AG08395 (cell line): ENCODE data around the gene GSTM4.
"Not testable (repeated sequence)": the region's sequence is repeated elsewhere in the genome, so short reads cannot be mapped to it uniquely, and the experiment has no call there.

ENCODE experiments used
- DNase-seq: peaks from one replicate; pipeline ENCODE4 v3.0.0; 2012; ENCODE audit warnings: mixed read lengths, low spot score

The GSTM4 gene

DNA sequence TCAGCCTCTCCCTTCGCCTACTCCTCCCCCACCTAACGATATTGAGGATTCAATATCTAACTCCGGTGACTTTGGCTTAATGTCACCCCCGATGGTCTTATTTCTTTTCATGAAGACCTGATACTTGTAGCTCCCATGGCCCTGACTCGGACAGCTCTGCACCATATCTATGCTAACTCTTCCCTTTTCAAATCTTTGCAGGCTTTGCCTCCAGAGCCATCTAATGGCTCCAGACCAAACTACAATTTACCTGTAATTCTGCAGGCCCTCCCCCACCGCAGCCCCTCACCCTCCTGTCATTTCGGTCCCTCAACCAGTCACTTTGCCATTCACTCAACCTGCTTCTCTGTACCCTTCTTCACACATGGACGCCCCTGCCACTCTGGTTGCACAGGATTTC is 48.3 kb downstream of the GSTM4 start:
- DNase-seq = peak; percentile 0

DNA sequence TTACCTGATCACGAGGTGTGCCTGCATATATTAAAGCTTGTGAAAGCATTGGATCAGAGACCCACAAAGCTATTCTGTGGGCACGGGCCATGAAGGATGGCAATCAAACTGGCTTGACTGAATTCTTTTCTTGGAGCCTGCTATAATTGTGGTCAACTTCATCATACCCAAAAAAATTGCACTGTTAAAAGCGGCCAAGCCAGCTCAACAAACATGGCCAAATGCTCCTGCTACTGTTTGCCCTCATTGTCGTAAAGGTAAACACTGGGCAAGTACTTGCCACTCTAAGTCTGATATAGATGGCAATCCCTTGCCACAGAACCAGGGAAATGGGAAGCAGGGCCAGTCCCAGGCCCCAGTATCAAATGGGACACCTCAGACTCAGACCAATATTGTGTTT is 49.5 kb downstream of the GSTM4 start:
- no peak for DNase-seq

DNA sequence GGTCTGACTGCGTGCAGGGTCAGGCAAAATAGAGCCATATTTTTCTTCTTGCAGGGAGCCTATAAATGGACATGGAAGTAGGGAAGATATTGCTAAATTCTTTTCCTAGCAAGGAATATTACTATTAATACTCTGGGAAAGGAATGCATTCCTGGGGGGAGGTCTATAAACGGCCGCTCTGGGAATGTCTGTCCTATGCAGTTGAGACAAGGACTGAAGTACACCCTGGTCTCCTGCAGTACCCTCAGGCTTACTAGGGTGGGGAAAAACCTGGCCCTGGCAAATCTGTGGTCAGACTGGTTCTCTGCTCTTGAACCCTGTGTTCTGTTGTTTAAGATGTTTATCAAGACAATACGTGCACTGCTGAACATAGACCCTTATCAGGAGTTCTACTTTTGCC is 53.0 kb downstream of the GSTM4 start:
- DNase-seq = not testable (repeated sequence)

DNA sequence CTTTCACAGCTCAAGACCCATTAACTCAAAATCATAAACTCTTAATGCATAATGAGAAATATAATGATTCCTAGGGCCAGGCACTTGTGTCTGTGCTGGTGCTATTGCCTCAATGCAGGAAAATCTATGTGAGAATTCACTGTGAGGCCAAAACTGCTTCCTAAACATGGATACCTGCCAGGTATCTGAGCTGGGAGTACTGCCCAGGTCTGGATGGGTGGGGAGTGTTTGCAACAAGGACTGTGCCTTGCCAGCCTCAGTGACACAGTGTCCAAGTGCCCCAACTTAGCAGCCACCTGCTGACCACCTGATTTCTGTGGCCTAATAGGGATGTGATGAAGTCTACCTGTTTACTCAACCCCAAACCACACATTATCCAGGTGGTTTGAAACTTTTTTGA is 53.9 kb downstream of the GSTM4 start:
- not testable (repeated sequence) for DNase-seq
